ENCODE results near the gene FOXC1.

Gene FOXC1

DNA sequence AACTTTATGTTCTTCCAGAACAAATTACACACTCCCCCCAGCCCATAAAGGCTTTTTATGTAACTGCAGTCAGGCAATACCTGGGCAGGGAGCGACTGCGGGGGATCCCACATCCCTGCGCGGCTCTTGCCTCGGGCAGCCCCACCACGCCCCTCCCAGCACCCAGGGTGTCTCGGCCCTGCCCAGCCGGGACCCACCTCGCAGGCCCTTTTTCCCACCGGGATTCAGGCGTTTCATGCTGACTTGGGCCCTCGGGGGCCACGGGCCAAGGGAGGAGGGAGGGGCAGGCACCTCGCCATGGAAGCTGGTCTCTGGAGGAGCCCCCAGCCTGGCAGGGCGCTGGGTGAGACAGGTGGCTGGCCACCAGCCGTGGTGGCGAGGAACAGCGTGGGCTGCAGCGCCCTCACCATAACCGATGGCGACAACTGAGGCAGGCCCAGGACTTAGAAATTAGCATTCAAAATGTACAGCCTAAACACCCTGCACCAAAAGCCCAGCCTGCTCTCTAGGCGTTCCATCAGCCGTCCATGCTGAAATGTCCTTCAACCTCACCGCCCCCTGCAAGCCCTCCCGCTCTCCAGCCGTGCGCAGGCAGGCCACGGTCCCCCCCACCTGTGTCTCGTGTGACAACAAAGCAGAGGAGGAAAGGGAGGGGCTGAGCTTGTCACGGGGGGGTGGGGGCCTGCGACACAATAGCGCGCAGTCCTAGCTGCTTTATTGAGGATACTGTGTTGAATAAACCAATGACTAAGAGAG, 15.1 kb upstream of the FOXC1 start:
- Histone ChIP-seq H3K9me3 (ENCODE audit: severe bottlenecking) (no peaks in the 10 kb centered on the region), H3K27ac (no peak overlapping the region), H3K27me3 (ENCODE audit: insufficient read depth, low read depth, severe bottlenecking) (peaks cover 26% of the 10 kb centered on the region), H3K36me3 (no peaks in the 10 kb centered on the region), H3K4me3 (ENCODE audit: low read depth, low read length) (no peak overlapping the region)
- DNase-seq = no peak
- TF ChIP-seq, protein P1, sequence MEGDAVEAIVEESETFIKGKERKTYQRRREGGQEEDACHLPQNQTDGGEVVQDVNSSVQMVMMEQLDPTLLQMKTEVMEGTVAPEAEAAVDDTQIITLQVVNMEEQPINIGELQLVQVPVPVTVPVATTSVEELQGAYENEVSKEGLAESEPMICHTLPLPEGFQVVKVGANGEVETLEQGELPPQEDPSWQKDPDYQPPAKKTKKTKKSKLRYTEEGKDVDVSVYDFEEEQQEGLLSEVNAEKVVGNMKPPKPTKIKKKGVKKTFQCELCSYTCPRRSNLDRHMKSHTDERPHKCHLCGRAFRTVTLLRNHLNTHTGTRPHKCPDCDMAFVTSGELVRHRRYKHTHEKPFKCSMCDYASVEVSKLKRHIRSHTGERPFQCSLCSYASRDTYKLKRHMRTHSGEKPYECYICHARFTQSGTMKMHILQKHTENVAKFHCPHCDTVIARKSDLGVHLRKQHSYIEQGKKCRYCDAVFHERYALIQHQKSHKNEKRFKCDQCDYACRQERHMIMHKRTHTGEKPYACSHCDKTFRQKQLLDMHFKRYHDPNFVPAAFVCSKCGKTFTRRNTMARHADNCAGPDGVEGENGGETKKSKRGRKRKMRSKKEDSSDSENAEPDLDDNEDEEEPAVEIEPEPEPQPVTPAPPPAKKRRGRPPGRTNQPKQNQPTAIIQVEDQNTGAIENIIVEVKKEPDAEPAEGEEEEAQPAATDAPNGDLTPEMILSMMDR (IDR thresholded peaks at IDR 0.05; ENCODE audit: low read depth, low read length) = no peak

DNA sequence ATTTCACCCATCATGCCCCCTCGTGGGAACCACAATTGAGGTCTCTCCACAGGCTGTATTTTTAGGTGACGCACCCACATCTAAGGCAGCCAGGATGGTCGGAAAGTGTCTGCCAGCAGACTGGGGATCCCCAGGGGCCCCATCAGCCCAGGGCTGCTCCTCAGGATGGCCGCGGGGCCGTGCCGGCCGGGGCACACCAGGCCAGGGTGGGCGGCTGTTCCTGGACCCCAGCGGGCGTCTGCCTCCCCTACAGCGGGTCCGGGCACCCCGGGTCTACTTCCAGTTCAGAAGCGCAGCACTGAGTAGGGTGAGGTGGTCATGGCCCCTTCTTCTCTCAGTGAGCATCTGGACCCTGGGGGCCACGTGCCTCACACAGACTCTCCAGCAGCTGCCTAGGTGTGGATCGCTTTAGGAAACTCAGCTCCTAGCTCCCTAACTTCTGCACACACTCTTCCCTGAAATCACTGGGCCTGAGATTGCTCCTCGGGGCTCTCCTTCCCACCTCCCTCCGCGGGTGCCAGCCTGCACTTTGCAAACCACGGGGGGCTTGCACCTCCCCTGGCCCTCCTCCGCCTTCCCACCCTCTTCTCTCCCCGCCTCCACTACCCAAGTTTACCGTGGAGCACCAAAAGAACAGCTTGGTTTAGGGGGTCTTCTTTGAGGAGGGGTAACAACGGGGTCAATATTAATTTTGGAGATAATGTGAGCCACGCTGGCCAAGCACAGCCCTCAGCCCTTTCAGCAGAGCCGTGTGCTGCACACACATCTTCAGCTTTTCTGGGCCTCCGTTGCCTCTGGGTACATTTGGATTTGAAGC, 14.2 kb upstream of the FOXC1 start:
- peaks cover 25% of the 10 kb centered on the region for H3K27me3 ChIP-seq (ENCODE audit: insufficient read depth, low read depth, severe bottlenecking)
- H3K27ac ChIP-seq = no peak overlapping the region
- TF ChIP-seq, protein P1 (IDR thresholded peaks at IDR 0.05; ENCODE audit: low read depth, low read length) = no peak
- no peaks in the 10 kb centered on the region for H3K9me3 ChIP-seq (ENCODE audit: severe bottlenecking)
- no peaks in the 10 kb centered on the region for H3K36me3 ChIP-seq
- DNase-seq = no peak
- no peak overlapping the region for H3K4me3 ChIP-seq (ENCODE audit: low read depth, low read length)

DNA sequence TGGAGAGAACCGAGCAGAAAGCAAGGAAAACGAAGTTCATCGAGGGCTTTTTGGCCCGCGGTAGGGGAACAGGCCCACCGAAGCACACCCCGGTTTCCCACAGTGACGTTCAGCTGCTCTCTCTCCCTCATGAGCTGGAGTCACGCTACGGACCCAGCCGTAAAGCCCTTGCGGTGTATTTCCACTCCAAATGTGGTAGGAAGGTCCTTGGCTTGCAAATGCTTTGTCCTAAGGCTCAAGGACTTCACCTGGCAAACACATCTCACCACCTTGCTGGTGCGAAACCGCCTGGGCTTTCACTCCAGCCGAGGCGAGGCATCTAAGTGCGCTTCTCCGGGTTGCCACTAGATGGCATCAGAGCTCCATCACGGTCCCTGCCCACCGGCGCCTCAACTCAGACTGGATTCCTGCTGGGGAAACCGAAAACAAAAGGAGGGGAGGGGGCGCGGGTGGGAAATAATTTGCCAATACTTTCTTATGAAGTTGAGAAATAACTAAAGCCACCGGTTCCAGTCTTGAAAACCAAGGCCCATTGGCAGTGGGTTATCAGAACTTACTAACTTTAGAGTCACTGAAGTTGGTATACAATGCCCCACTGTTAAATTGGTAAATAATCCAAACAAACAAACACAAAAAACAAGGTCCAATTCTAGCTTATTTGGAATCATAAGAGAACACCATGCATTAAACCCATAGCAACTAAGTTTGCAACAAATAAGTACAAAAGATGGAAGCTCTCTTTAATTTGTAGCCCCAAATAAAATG, 13.4 kb upstream of the FOXC1 start:
- H3K4me3 ChIP-seq (ENCODE audit: low read depth, low read length) = no peak overlapping the region
- no peak overlapping the region for H3K27ac ChIP-seq
- TF ChIP-seq, protein P1 (IDR thresholded peaks at IDR 0.05; ENCODE audit: low read depth, low read length) = peak; percentile 98
- peaks cover 23% of the 10 kb centered on the region for H3K27me3 ChIP-seq (ENCODE audit: insufficient read depth, low read depth, severe bottlenecking)
- peak; percentile 71 for DNase-seq
- H3K9me3 ChIP-seq (ENCODE audit: severe bottlenecking) = no peaks in the 10 kb centered on the region
- H3K36me3 ChIP-seq = no peaks in the 10 kb centered on the region

DNA sequence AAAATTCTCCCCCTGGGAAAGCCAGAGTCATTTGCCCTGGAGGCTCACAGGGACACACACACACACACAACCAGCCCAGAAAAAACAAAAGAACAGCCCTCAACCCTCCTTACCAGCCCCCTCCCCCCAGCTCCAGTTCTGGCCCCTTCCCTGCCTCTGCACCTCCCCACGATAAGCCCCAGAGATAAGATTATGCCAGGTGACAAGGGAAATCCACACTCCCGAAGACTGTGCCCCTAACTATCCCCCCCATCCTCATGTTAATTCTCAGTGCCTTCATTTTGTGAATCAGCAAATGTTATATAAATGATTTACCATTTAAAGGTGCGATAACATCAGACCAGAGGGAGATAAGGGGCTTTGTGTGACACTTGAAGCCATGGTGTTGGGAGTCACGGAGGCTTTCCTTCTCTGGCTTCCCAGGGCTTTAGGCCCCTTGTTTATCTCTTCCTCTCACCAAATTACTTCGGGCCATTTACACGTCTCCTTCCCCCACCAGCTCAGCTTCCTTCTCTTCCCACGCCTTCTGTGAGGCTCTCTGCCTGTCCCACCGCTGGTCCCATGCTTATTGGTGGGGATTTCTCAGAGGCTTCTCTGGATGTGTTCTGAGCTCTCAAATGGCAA, 12.5 kb upstream of the FOXC1 start:
- Histone ChIP-seq H3K27me3 (ENCODE audit: insufficient read depth, low read depth, severe bottlenecking) (peaks cover 27% of the 10 kb centered on the region), H3K4me3 (ENCODE audit: low read depth, low read length) (no peak overlapping the region), H3K27ac (no peak overlapping the region), H3K36me3 (no peaks in the 10 kb centered on the region), H3K9me3 (ENCODE audit: severe bottlenecking) (no peaks in the 10 kb centered on the region)
- peak; percentile 28 for DNase-seq
- TF ChIP-seq, protein P1 (IDR thresholded peaks at IDR 0.05; ENCODE audit: low read depth, low read length) = no peak

DNA sequence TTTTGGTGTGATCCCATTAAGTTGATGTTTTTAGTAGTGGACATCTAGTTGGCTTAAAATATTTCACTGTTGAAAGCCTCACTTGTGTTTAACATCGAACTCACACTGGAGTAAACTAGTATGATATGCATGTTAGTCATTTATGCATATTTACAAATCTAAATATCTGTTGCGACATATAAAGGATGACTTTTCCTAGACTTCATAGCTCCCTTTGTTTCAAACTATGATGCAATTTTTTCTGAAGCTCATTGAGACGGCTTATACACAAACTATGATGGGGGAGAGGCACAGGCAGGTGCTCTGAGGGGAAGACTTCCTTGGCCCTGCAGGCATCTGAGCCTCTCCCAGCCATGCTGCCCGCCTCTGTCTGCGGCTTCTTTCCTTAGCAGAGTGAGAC, 11.8 kb upstream of the FOXC1 start:
- Histone ChIP-seq H3K27ac (no peak overlapping the region), H3K36me3 (no peaks in the 10 kb centered on the region), H3K4me3 (ENCODE audit: low read depth, low read length) (no peak overlapping the region), H3K27me3 (ENCODE audit: insufficient read depth, low read depth, severe bottlenecking) (peaks cover 32% of the 10 kb centered on the region), H3K9me3 (ENCODE audit: severe bottlenecking) (no peaks in the 10 kb centered on the region)
- TF ChIP-seq, protein P1 (IDR thresholded peaks at IDR 0.05; ENCODE audit: low read depth, low read length) = no peak
- DNase-seq = no peak
